NCI-H146 treated with DMSO at 0.1 percent for 48 hours (cell line): ENCODE data around the gene SRSF4.

Source experiments
- DNase-seq: peaks from one replicate; lab custom pipeline; 2025; ENCODE audit not compliant: unreplicated experiment; lab: John Stamatoyannopoulos, UW

The SRSF4 gene

GRCh38 chr1:29099286-29099685, 82.4 kb downstream of the SRSF4 start:
- no peak for DNase-seq
